Lower leg skin (tissue), 3 donors: ENCODE results near the gene IMPDH1.

Experiments used
- CTCF ChIP-seq, 3 donors: fragments of 450-650 bp; IDR thresholded peaks; one replicate each; pipeline ENCODE4 v1.5.1; 2016; ENCODE audit warnings: antibody characterized with exemption in 3 of 3, mild to moderate bottlenecking in 3 of 3, moderate library complexity in 2 of 3
- POLR2A ChIP-seq, 2 donors: fragments of 450-650 bp; IDR thresholded peaks; one replicate each; pipeline ENCODE4 v1.6.1; 2016 to 2017; ENCODE audit warnings: antibody characterized with exemption in 2 of 2, mild to moderate bottlenecking in 1 of 2, moderate library complexity in 1 of 2

GRCh38 chr7:128402356-128402755 lies 7.4 kb downstream of the IMPDH1 start:
- no peak for TF ChIP-seq CTCF (IDR thresholded peaks at IDR 0.05)
- no peak for TF ChIP-seq POLR2A (IDR thresholded peaks at IDR 0.05)
